OCI-LY1 (cell line): Measurements from ENCODE around the gene ST8SIA6.
"Not testable (repeated sequence)": the region's sequence is repeated elsewhere in the genome, so short reads cannot be mapped to it uniquely, and the experiment has no call there.

Experiments
- H2AFZ ChIP-seq: fragments of 200-600 bp; sonication (generic), shearing (Covaris generic); 2 replicates; pipeline ENCODE4 v1.6.0; 2014; ENCODE audit warnings: antibody characterized with exemption, mild to moderate bottlenecking, low read length
- H3F3A ChIP-seq: fragments of 200-600 bp; sonication (generic), shearing (Covaris generic); 2 replicates; pipeline ENCODE4 v1.6.0; 2014; ENCODE audit warnings: mild to moderate bottlenecking, antibody characterized with exemption, low read length, moderate library complexity; ENCODE audit not compliant: insufficient read depth
- H3K27ac ChIP-seq: fragments of 200-600 bp; sonication (generic); 2 replicates; pipeline ENCODE4 v1.5.1; 2014; ENCODE audit warnings: low read length, mixed run types, mild to moderate bottlenecking, low read depth; ENCODE audit not compliant: poor library complexity, severe bottlenecking
- H3K27me3 ChIP-seq: fragments of 200-600 bp; sonication (generic); 2 replicates; pipeline ENCODE4 v1.6.0; 2014; ENCODE audit warnings: antibody characterized with exemption, mild to moderate bottlenecking, low read length, moderate library complexity; ENCODE audit not compliant: insufficient read depth
- H3K36me3 ChIP-seq: fragments of 200-600 bp; sonication (generic); 2 replicates; pipeline ENCODE4 v1.6.1; 2014; ENCODE audit warnings: mild to moderate bottlenecking, antibody characterized with exemption, low read length, moderate library complexity, mixed read lengths; ENCODE audit not compliant: insufficient read depth
- H3K4me1 ChIP-seq: fragments of 200-600 bp; sonication (generic); 2 replicates; pipeline ENCODE4 v1.5.1; 2014; ENCODE audit warnings: mild to moderate bottlenecking, low read length, moderate library complexity; ENCODE audit not compliant: insufficient read depth, severe bottlenecking
- H3K4me2 ChIP-seq: fragments of 200-600 bp; sonication (generic), shearing (Covaris generic); 2 replicates; pipeline ENCODE4 v1.6.1; 2014; ENCODE audit warnings: low read length
- H3K4me3 ChIP-seq: fragments of 200-600 bp; sonication (generic); 2 replicates; pipeline ENCODE4 v1.5.1; 2014; ENCODE audit warnings: low read length, low read depth, mild to moderate bottlenecking, mixed read lengths; ENCODE audit not compliant: poor library complexity, severe bottlenecking
- H3K79me2 ChIP-seq: fragments of 200-600 bp; shearing (Covaris generic); 2 replicates; pipeline ENCODE4 v1.6.1; 2016; ENCODE audit warnings: mixed run types, low read length, mixed read lengths; ENCODE audit not compliant: insufficient read depth
- H3K9ac ChIP-seq: fragments of 200-600 bp; sonication (generic), shearing (Covaris generic); 2 replicates; pipeline ENCODE4 v1.6.1; 2014; ENCODE audit warnings: mild to moderate bottlenecking, low read length, mixed read lengths
- H3K9me2 ChIP-seq: fragments of 200-600 bp; sonication (generic), shearing (Covaris generic); 2 replicates; pipeline ENCODE4 v1.6.1; 2014; ENCODE audit warnings: low read depth, mild to moderate bottlenecking, low read length, mixed read lengths
- H3K9me3 ChIP-seq: fragments of 200-600 bp; shearing (Covaris generic); 2 replicates; pipeline ENCODE4 v1.6.1; 2014; ENCODE audit warnings: low read length, mixed read lengths
- H4K20me1 ChIP-seq: fragments of 200-600 bp; sonication (generic), shearing (Covaris generic); 2 replicates; pipeline ENCODE4 v1.6.0; 2016; ENCODE audit warnings: mild to moderate bottlenecking, low read length; ENCODE audit not compliant: insufficient read depth
- CTCF ChIP-seq: fragments of 200-600 bp; sonication (generic), shearing (Covaris generic); IDR thresholded peaks from 2 replicates; pipeline ENCODE4 v1.5.1; 2017; ENCODE audit warnings: mild to moderate bottlenecking, antibody characterized with exemption, low read length, moderate library complexity, mixed read lengths
- EZH2 ChIP-seq: fragments of 200-600 bp; sonication (generic), shearing (Covaris generic); IDR thresholded peaks from 2 replicates; pipeline ENCODE4 v1.8.0; 2017; ENCODE audit warnings: borderline replicate concordance, mixed run types, mild to moderate bottlenecking, antibody characterized with exemption, low read length, moderate library complexity, mixed read lengths

The ST8SIA6 gene

GRCh38 chr10:17438583-17438982 lies 15.8 kb downstream of the ST8SIA6 start:
- no peaks in the 10 kb centered on the region for H4K20me1 ChIP-seq

GRCh38 chr10:17436578-17436977 lies 17.8 kb downstream of the ST8SIA6 start:
- not testable (repeated sequence) for H3K4me1 ChIP-seq, H3K27ac ChIP-seq, H3F3A ChIP-seq, H3K4me2 ChIP-seq, H4K20me1 ChIP-seq, H3K27me3 ChIP-seq, H3K36me3 ChIP-seq, H3K4me3 ChIP-seq, H3K9ac ChIP-seq, H3K9me3 ChIP-seq, H2AFZ ChIP-seq, H3K79me2 ChIP-seq, H3K9me2 ChIP-seq

More at GRCh38 chr10:17438583-17438982, 15.8 kb downstream of the ST8SIA6 start:
- Histone ChIP-seq H3K4me1 (no peaks in the 10 kb centered on the region), H3K79me2 (no peaks in the 10 kb centered on the region), H2AFZ (no peak overlapping the region), H3K9me3 (no peaks in the 10 kb centered on the region), H3K4me3 (no peak overlapping the region), H3K27me3 (no peaks in the 10 kb centered on the region), H3F3A (no peaks in the 10 kb centered on the region), H3K36me3 (no peaks in the 10 kb centered on the region), H3K9me2 (no peaks in the 10 kb centered on the region), H3K9ac (no peak overlapping the region), H3K4me2 (no peak overlapping the region), H3K27ac (no peak overlapping the region)
- no peak for TF ChIP-seq EZH2
- TF ChIP-seq CTCF = no peak

GRCh38 chr10:17435953-17436352 lies 18.4 kb downstream of the ST8SIA6 start:
- Histone ChIP-seq H3K4me1 (no peaks in the 10 kb centered on the region), H4K20me1 (no peaks in the 10 kb centered on the region), H3K79me2 (no peaks in the 10 kb centered on the region), H3K27me3 (no peaks in the 10 kb centered on the region), H3K4me2 (no peak overlapping the region), H3K9me2 (no peaks in the 10 kb centered on the region), H3K9me3 (no peaks in the 10 kb centered on the region), H3K4me3 (no peak overlapping the region), H2AFZ (no peak overlapping the region), H3F3A (no peaks in the 10 kb centered on the region), H3K27ac (no peak overlapping the region), H3K9ac (no peak overlapping the region), H3K36me3 (no peaks in the 10 kb centered on the region)
- TF ChIP-seq CTCF (no peak), EZH2 (no peak)

GRCh38 chr10:17435187-17435586 lies 19.2 kb downstream of the ST8SIA6 start:
- H3K79me2 ChIP-seq = no peaks in the 10 kb centered on the region
- H3K9me2 ChIP-seq = no peaks in the 10 kb centered on the region
- H3K9me3 ChIP-seq = no peaks in the 10 kb centered on the region
- no peak overlapping the region for H3K4me3 ChIP-seq
- H3F3A ChIP-seq = no peaks in the 10 kb centered on the region
- H3K4me2 ChIP-seq = no peak overlapping the region
- H3K27me3 ChIP-seq = no peaks in the 10 kb centered on the region
- H3K4me1 ChIP-seq = no peaks in the 10 kb centered on the region
- no peak for TF ChIP-seq CTCF
- TF ChIP-seq EZH2 = no peak
- no peak overlapping the region for H3K27ac ChIP-seq
- no peaks in the 10 kb centered on the region for H3K36me3 ChIP-seq
- H3K9ac ChIP-seq = no peak overlapping the region
- no peaks in the 10 kb centered on the region for H4K20me1 ChIP-seq
- no peak overlapping the region for H2AFZ ChIP-seq
